GM23338 (cell line): ENCODE data around the gene DMD. TPM values are rescaled to one million over a fixed set of nuclear protein-coding genes. Genes with fewer than 3 reads are reported as not detected.
"Not testable (repeated sequence)": the region's sequence is repeated elsewhere in the genome, so short reads cannot be mapped to it uniquely, and the experiment has no call there.

Source experiments
- ATAC-seq: fragments of 200-7000 bp; cut with Tn5 transposase; 3 replicates; pipeline ENCODE4 v1.9.1; 2020
- DNase-seq: peaks from one replicate; pipeline ENCODE4 v3.0.0-alpha.2; 2015; ENCODE audit warnings: low spot score
- H2AFZ ChIP-seq: fragments of 200-600 bp; sonication (generic); 2 replicates; pipeline ENCODE4 v1.8.0; 2016; ENCODE audit warnings: antibody characterized with exemption, mild to moderate bottlenecking, moderate library complexity
- H3F3A ChIP-seq: fragments of 200-600 bp; sonication (generic); replicated peaks from 2 replicates; pipeline ENCODE4 v1.8.0; 2017; ENCODE audit warnings: antibody characterized with exemption, mixed run types, low read depth
- H3K27ac ChIP-seq: fragments of 200-600 bp; sonication (generic); 2 replicates; pipeline ENCODE4 v1.6.1; 2016; ENCODE audit warnings: low read depth
- H3K27me3 ChIP-seq: fragments of 200-600 bp; sonication (generic); 2 replicates; pipeline ENCODE4 v1.8.0; 2016; ENCODE audit warnings: mild to moderate bottlenecking, mixed run types, moderate library complexity; ENCODE audit not compliant: insufficient read depth
- H3K36me3 ChIP-seq: fragments of 200-600 bp; sonication (generic); 2 replicates; pipeline ENCODE4 v1.8.0; 2016; ENCODE audit warnings: mild to moderate bottlenecking; ENCODE audit not compliant: insufficient read depth
- H3K4me1 ChIP-seq: fragments of 200-600 bp; sonication (generic); 2 replicates; pipeline ENCODE4 v1.8.0; 2016; ENCODE audit warnings: mild to moderate bottlenecking, moderate library complexity; ENCODE audit not compliant: insufficient read depth
- H3K4me2 ChIP-seq: fragments of 200-600 bp; sonication (generic); 2 replicates; pipeline ENCODE4 v1.7.1; 2017; ENCODE audit warnings: mixed run types
- H3K4me3 ChIP-seq: fragments of 200-600 bp; sonication (generic); 2 replicates; pipeline ENCODE4 v1.6.1; 2016; ENCODE audit warnings: mixed run types
- H3K79me2 ChIP-seq: fragments of 200-600 bp; sonication (generic); replicated peaks from 2 replicates; pipeline ENCODE4 v1.8.0; 2017; ENCODE audit warnings: mild to moderate bottlenecking; ENCODE audit not compliant: insufficient read depth
- H3K9me2 ChIP-seq: fragments of 200-600 bp; sonication (generic); 2 replicates; pipeline ENCODE4 v1.8.0; 2017; ENCODE audit not compliant: insufficient read depth
- H4K20me1 ChIP-seq: fragments of 200-600 bp; sonication (generic); replicated peaks from 2 replicates; pipeline ENCODE4 v1.8.0; 2017; ENCODE audit warnings: mild to moderate bottlenecking; ENCODE audit not compliant: insufficient read depth
- H3K27ac Mint-ChIP-seq: 2 replicates; pipeline ENCODE4 v1.8.0; 2020; ENCODE audit warnings: inconsistent platforms, mild to moderate bottlenecking, moderate library complexity, mixed read lengths
- H3K27me3 Mint-ChIP-seq: 3 replicates; pipeline ENCODE4 v1.8.0; 2022; ENCODE audit warnings: low read depth, mild to moderate bottlenecking, moderate library complexity, mixed read lengths, inconsistent platforms; ENCODE audit not compliant: insufficient read depth, poor library complexity
- H3K36me3 Mint-ChIP-seq: 3 replicates; pipeline ENCODE4 v1.8.0; 2021; ENCODE audit warnings: low read depth, mild to moderate bottlenecking, inconsistent platforms, moderate library complexity, mixed read lengths
- H3K4me1 Mint-ChIP-seq: 3 replicates; pipeline ENCODE4 v1.8.0; 2020; ENCODE audit warnings: mild to moderate bottlenecking, inconsistent platforms, mixed read lengths
- H3K4me3 Mint-ChIP-seq: 3 replicates; pipeline ENCODE4 v1.8.0; 2021; ENCODE audit warnings: moderate library complexity, mild to moderate bottlenecking, inconsistent platforms, mixed read lengths
- H3K9me3 Mint-ChIP-seq: 3 replicates; pipeline ENCODE4 v1.8.0; 2020; ENCODE audit warnings: moderate library complexity, mild to moderate bottlenecking, inconsistent platforms, mixed read lengths
- NANOG ChIP-seq: IDR thresholded peaks from 2 replicates; pipeline ENCODE4 v1.6.1; 2016; ENCODE audit warnings: antibody characterized with exemption, borderline replicate concordance
- REST ChIP-seq: IDR thresholded peaks from one replicate; pipeline ENCODE4 v1.6.1; 2018; ENCODE audit warnings: antibody characterized with exemption; ENCODE audit not compliant: unreplicated experiment
- STAT1 ChIP-seq: IDR thresholded peaks from one replicate; pipeline ENCODE4 v1.6.1; 2016; ENCODE audit warnings: antibody characterized with exemption; ENCODE audit not compliant: unreplicated experiment
- ZNF462 ChIP-seq: fragments of 250-450 bp; sonication (Bioruptor Pico); IDR thresholded peaks from 2 replicates; pipeline ENCODE4 v1.5.0; 2020; ENCODE audit warnings: mild to moderate bottlenecking, moderate library complexity
- polyA plus RNA-seq: library from polyadenylated mRNA; unstranded; fragments of >200 nt; fragmentation: Nextera tagmentation; extraction: Ambion mirVana; gene quantifications from 2 replicates; pipeline ENCODE4 v1.2.1, GENCODE V29; 2016
- total RNA-seq: library from RNA; depleted of rRNA; stranded (reverse); fragments of >200 nt; shearing (Covaris generic); gene quantifications from 2 replicates; pipeline ENCODE4 v1.2.3, GENCODE V29; 2014

The DMD gene
- total and polyA plus RNA-seq, 2 experiments from 2014 or later, result 4.5 to 7.6 TPM

- not testable (repeated sequence) for H3K27ac ChIP-seq, H3K4me2 ChIP-seq, H3K9me2 ChIP-seq, H3K9me3 Mint-ChIP-seq, H3K79me2 ChIP-seq, H4K20me1 ChIP-seq, DNase-seq, H3K27ac Mint-ChIP-seq, H3K36me3 Mint-ChIP-seq, H3K4me3 ChIP-seq, H2AFZ ChIP-seq, H3K27me3 ChIP-seq, H3F3A ChIP-seq, H3K36me3 ChIP-seq, H3K4me3 Mint-ChIP-seq, ATAC-seq, H3K27me3 Mint-ChIP-seq
- peaks cover 13% of the 10 kb centered on the region for H3K4me1 Mint-ChIP-seq
- peaks cover 12% of the 10 kb centered on the region for H3K4me1 ChIP-seq
Observed at GRCh38 chrX:31583892-31584291, 1627.5 kb downstream of the DMD start.

GRCh38 chrX:31580726-31581125 lies 1630.6 kb downstream of the DMD start:
- TF ChIP-seq REST (no peak), ZNF462 (CRISPR knock-in tag) (no peak), NANOG (peak; percentile 41; the same call in 1 of the 2 replicates), STAT1 (no peak)
- peak; percentile 5 for DNase-seq
- H3K4me3 Mint-ChIP-seq, result no peak overlapping the region
- Histone ChIP-seq H3K36me3 (no peaks in the 10 kb centered on the region), H3F3A (no peaks in the 10 kb centered on the region), H3K79me2 (no peaks in the 10 kb centered on the region), H3K4me1 (peaks cover 12% of the 10 kb centered on the region), H2AFZ (no peak overlapping the region), H3K9me2 (no peaks in the 10 kb centered on the region), H3K27ac (peak overlapping the region; percentile 65), H4K20me1 (no peaks in the 10 kb centered on the region), H3K27me3 (no peaks in the 10 kb centered on the region), H3K4me3 (no peak overlapping the region), H3K4me2 (peak overlapping the region; percentile 49; the same call in 1 of the 2 replicates)
- ATAC-seq, result no peak; the same call in 2 of the 3 replicates
- no peaks in the 10 kb centered on the region for H3K36me3 Mint-ChIP-seq
- peaks cover 3% of the 10 kb centered on the region; the same call in 2 of the 3 replicates for H3K9me3 Mint-ChIP-seq
- H3K4me1 Mint-ChIP-seq, result peaks cover 10% of the 10 kb centered on the region
- peaks cover under 1% of the 10 kb centered on the region for H3K27me3 Mint-ChIP-seq
- 0 out of 2 replicates have a peak overlapping the region, but pooled peaks have one; percentile 78 for H3K27ac Mint-ChIP-seq
